GM23338 (cell line): ENCODE data around the gene STIM1.

Experiments
- CREB1 ChIP-seq: fragments of 250-450 bp; sonication (Bioruptor Pico); IDR thresholded peaks from 2 replicates; pipeline ENCODE4 v1.5.0; 2020; ENCODE audit warnings: low read depth, mild to moderate bottlenecking, moderate library complexity
- CTCF ChIP-seq, 2 experiments: fragments of 200-600 bp in 1 of 2; sonication (generic) in 1 of 2; conservative IDR thresholded peaks; 2 replicates each; pipeline versions ENCODE4 v1.5.1 to v1.6.1; 2016 to 2017; ENCODE audit warnings: antibody characterized with exemption in 2 of 2, low read depth in 2 of 2, mild to moderate bottlenecking in 2 of 2, moderate library complexity in 1 of 2
- ETS1 ChIP-seq: IDR thresholded peaks from 2 replicates; pipeline ENCODE4 v1.6.1; 2016; ENCODE audit warnings: antibody characterized with exemption
- EZH2 ChIP-seq: fragments of 200-600 bp; sonication (generic); IDR thresholded peaks from one replicate; pipeline ENCODE4 v1.8.0; 2017; ENCODE audit warnings: antibody characterized with exemption, mild to moderate bottlenecking, low read depth; ENCODE audit not compliant: unreplicated experiment
- EZH2phosphoT487 ChIP-seq: fragments of 200-600 bp; sonication (generic); IDR thresholded peaks from one replicate; pipeline ENCODE4 v1.8.1; 2018; ENCODE audit warnings: antibody characterized with exemption; ENCODE audit not compliant: unreplicated experiment
- JUNB ChIP-seq: IDR thresholded peaks from one replicate; pipeline ENCODE4 v1.6.1; 2016; ENCODE audit warnings: antibody characterized with exemption; ENCODE audit not compliant: unreplicated experiment
- NANOG ChIP-seq: IDR thresholded peaks from 2 replicates; pipeline ENCODE4 v1.6.1; 2016; ENCODE audit warnings: antibody characterized with exemption, borderline replicate concordance
- POLR2AphosphoS5 ChIP-seq: IDR thresholded peaks from 2 replicates; pipeline ENCODE4 v1.6.1; 2016; ENCODE audit warnings: antibody characterized with exemption, low read depth
- REST ChIP-seq: IDR thresholded peaks from one replicate; pipeline ENCODE4 v1.6.1; 2018; ENCODE audit warnings: antibody characterized with exemption; ENCODE audit not compliant: unreplicated experiment
- STAT1 ChIP-seq: IDR thresholded peaks from one replicate; pipeline ENCODE4 v1.6.1; 2016; ENCODE audit warnings: antibody characterized with exemption; ENCODE audit not compliant: unreplicated experiment
- ZNF114 ChIP-seq: fragments of 250-450 bp; sonication (Bioruptor Pico); IDR thresholded peaks from 2 replicates; pipeline ENCODE4 v1.5.0; 2020; ENCODE audit warnings: mild to moderate bottlenecking, moderate library complexity
- ZNF331 ChIP-seq: fragments of 250-450 bp; sonication (Bioruptor Pico); IDR thresholded peaks from 2 replicates; pipeline ENCODE4 v1.5.0; 2020; ENCODE audit warnings: low read depth, mild to moderate bottlenecking, moderate library complexity

GRCh38 chr11:4065601-4066377 lies 210.3 kb downstream of the STIM1 start:
- TF ChIP-seq CTCF (conservative IDR thresholded peaks at IDR 0.05; ENCODE audit: low read depth in 2 of 2) = no peak
- TF ChIP-seq POLR2AphosphoS5 = no peak
- TF ChIP-seq EZH2 = no peak
- no peak for TF ChIP-seq CREB1 (CRISPR knock-in tag)
- no peak for TF ChIP-seq REST
- no peak for TF ChIP-seq JUNB
- TF ChIP-seq EZH2phosphoT487 = no peak
- TF ChIP-seq ETS1 = no peak
- TF ChIP-seq NANOG = no peak
- no peak for TF ChIP-seq ZNF114 (CRISPR knock-in tag)
- no peak for TF ChIP-seq ZNF331 (CRISPR knock-in tag)
- TF ChIP-seq STAT1 = no peak
